CD4-positive, alpha-beta T cell treated with Interleukin-17A for 1 hour (primary cell): ENCODE measurements around the gene JRKL.
"Not testable (repeated sequence)": the region's sequence is repeated elsewhere in the genome, so short reads cannot be mapped to it uniquely, and the experiment has no call there.

Source experiments
- DNase-seq: peaks from one replicate; pipeline ENCODE4 v3.0.0-alpha.2; 2020

Gene JRKL

DNA sequence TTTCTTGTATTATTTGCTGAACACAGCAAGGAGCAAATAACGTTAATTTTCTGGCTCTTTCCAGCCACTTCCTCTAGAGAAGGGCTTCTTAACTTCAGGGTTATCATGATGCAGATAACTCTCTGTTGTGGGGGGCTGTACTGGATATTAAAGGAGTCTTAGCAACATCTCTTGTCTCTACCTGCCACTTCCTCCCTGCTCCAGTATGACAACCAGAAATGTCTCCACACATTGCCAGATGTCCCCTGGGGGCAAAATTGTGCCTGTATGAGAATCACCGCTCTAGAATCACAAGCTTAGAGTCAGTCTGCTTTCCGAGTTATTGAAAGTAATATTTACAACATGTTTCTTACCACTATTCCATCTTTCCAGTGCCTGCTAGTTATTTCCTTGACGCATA is 6.8 kb downstream of the JRKL start:
- DNase-seq: no peak

DNA sequence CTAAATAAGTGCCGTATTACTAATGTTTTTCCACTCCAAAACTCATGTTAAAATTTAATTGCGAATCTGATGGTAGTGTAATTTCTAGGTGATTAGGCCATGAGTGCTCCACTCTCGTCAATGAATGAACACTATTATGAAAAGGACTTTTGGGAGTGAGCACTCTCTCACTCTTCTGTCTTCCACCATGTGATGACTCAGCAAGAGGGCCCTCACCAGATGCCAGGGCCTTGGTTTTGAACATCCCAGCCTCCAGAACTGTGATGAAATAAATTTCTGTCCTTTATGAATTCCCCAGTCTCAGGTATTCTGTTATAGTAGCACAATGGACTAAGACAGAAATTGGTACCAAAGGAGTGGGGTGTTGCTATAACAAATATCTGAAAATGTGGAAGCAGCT is 8.1 kb downstream of the JRKL start:
- no peak for DNase-seq

DNA sequence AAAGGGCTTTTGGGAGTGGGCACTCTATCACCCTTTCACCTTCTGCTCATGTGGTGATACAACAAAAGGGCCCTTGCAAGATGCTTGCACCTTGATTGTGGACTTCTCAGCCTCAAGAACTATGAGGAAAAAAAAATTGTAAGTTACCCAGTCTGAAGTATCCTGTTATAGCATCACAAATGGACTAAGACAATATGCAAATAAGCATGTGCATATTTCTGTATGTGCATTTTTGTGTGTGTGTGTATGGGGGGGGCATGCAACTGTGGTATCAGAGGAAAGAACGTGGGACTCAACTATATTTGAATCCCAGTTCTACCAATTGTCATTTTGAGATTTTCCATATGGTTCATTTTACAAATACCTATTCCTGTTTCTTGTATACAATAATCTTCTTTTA is 10.9 kb downstream of the JRKL start:
- no peak for DNase-seq

DNA sequence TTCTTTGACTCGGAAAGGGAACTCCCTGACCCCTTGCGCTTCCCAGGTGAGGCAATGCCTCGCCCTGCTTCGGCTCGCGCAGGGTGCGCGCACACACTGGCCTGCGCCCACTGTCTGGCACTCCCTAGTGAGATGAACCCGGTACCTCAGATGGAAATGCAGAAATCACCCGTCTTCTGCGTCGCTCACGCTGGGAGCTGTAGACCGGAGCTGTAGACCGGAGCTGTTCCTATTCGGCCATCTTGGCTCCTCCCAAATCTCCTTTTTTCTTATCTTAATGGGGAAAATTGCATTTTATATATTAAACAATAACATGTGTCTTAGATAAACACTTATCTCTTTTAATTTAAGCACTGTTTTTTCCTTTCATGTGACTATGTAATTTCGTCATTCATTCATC is 21.6 kb downstream of the JRKL start:
- DNase-seq: not testable (repeated sequence)

DNA sequence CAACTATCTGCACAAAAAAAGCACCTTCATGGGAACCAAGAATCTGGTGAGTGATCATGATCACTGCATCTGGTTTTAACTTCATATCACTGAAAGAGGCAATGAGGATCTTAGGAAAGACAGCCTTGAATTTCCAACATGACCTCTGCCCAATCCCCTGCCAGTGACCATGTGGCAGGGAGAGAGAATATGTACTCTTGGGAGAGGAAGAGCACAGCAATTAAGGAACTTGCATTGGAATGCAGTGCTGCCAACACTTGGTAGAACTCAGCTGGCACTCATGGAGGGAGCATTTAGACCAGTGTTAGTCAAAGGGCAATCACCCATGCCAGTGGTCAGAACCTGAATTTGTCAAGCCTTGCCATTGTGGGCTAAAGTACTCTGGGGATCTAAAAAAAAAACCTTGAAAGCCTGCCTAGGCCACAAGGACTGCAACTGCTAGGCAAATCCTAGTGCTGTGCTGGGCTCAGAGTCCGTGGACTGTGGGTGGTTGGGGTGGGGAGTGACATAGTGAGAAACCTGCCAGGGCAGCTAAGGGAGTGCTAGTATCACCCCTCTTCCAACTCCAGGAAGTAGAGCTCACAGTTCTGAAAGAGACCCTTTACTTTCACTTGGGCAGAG is 23.1 kb downstream of the JRKL start:
- DNase-seq: no peak

DNA sequence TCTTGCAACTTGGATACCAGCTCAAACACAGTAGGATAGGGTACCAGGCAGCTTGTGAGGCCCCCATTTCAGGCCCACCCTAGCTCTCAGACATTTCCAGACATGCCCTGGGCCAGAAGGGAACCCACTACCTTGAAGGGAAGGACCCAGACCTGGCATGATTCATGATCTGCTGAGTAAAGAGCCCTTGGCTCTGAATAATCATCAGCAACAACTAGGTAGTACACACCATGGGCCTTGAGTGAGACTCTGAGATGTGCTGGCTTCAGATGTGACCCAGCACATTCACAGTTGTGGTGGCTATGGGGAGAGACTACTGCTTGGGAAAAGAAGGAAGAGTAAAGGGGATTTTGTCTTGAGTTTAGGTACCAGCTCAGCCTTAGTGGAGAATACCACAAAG is 23.6 kb downstream of the JRKL start:
- no peak for DNase-seq

DNA sequence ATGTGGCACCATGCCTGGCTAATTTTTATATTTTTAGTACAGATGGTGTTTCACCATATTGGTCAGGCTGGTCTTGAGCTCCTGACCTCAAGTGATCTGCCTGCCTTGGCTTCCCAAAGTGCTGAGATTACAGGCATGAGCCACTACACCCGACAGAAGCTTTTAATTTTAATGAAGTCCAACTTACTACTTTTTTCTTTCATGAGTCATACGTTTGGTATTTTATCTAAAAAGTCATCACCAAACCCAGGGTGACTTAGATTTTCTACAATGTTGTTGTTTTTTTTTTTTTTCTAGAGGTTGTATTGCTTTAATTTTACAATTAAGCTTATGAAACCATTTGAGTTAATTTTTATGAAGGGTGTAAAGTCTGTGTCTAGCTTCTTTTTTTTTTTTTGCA is 34.9 kb downstream of the JRKL start:
- no peak for DNase-seq

DNA sequence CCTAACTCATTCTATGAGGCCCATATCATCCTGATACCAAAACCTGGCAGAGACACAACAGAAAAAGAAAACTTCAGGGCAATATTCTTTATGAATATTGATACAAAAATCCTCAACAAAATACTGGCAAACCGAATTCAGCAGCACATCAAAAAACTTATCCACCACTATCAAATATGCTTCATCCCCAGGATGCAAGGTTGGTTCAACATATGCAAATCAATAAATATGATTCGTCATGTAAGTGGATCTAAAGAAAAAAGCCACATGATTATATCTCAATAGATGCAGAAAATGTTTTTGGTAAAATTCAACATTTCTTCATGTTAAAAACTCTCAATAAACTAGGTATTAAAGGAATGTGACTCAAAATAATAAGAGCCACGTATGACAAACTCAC is 40.9 kb downstream of the JRKL start:
- DNase-seq: no peak

DNA sequence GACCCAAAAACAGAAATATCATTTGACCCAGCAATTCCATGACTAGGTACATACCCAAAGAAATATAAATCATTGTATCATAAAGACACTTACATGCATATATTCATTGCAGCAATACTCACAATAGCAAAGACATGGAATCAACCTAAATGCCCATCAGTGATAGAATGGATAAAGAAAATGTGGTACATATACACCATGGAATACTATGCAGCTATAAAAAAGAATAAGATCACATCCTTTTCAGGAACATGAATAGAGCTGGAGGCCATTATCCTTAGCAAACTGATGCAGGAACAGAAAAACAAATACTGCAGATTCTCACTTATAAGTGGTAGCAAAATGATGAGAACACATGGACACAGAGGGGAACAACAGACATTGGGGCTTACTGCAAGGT is 42.8 kb downstream of the JRKL start:
- not testable (repeated sequence) for DNase-seq
